CD8-positive, alpha-beta memory T cell (primary cell): ENCODE results near the gene ARHGAP4. TPM values are rescaled to one million over a fixed set of nuclear protein-coding genes. Genes with fewer than 3 reads are reported as not detected.
A peak's percentile ranks its signal among the peaks of the same experiment; 100 is the strongest.

Experiments used
- CTCF ChIA-PET: fragments of 350-600 bp; sonication (Branson Sonifier 250); formaldehyde crosslinking; loops from one replicate; lab custom pipeline; 2021; ENCODE audit warnings: antibody characterized with exemption; lab: Charles Lee
- POLR2A ChIA-PET: fragments of 350-600 bp; sonication (Branson Sonifier 250); formaldehyde crosslinking; loops from one replicate; lab custom pipeline; 2021; ENCODE audit warnings: antibody characterized with exemption; lab: Charles Lee
- DNase-seq, 5 donors: peaks; one replicate each; pipeline versions ENCODE4 v3.0.0 to v3.0.0-alpha.2; 2020 to 2022; ENCODE audit warnings: mixed read lengths in 1 of 5
- H3K27ac ChIP-seq: one replicate; pipeline ENCODE4 v1.7.0; 2013; ENCODE audit warnings: low read depth, mild to moderate bottlenecking, low read length, moderate library complexity
- H3K27me3 ChIP-seq: 2 replicates; pipeline ENCODE4 v1.7.0; 2013; ENCODE audit warnings: low read length, mild to moderate bottlenecking; ENCODE audit not compliant: insufficient read depth, poor library complexity, severe bottlenecking
- H3K36me3 ChIP-seq: 2 replicates; pipeline ENCODE4 v1.7.0; 2013; ENCODE audit warnings: mild to moderate bottlenecking, low read length, moderate library complexity; ENCODE audit not compliant: insufficient read depth
- H3K4me1 ChIP-seq: 2 replicates; pipeline ENCODE4 v1.7.0; 2013; ENCODE audit warnings: mild to moderate bottlenecking, low read length, moderate library complexity; ENCODE audit not compliant: insufficient read depth
- H3K4me3 ChIP-seq: 2 replicates; pipeline ENCODE4 v1.7.0; 2013; ENCODE audit warnings: mild to moderate bottlenecking, low read length
- H3K9me3 ChIP-seq: 2 replicates; pipeline ENCODE4 v1.7.0; 2013; ENCODE audit warnings: mild to moderate bottlenecking, low read length
- H3K27ac Mint-ChIP-seq, 8 donors: one replicate each; pipeline ENCODE4 v1.8.0; 2020 to 2021; ENCODE audit warnings: mixed read lengths in 8 of 8, mild to moderate bottlenecking in 6 of 8, inconsistent platforms in 3 of 8, moderate library complexity in 3 of 8
- H3K27me3 Mint-ChIP-seq, 2 donors: one replicate each; pipeline ENCODE4 v1.8.0; 2020 to 2021; ENCODE audit warnings: mixed read lengths in 2 of 2, mild to moderate bottlenecking in 1 of 2, moderate library complexity in 1 of 2
- H3K36me3 Mint-ChIP-seq, 3 donors: one replicate each; pipeline ENCODE4 v1.8.0; 2020 to 2021; ENCODE audit warnings: mixed read lengths in 3 of 3, inconsistent platforms in 1 of 3, mild to moderate bottlenecking in 1 of 3
- H3K4me1 Mint-ChIP-seq, 3 donors: one replicate each; pipeline ENCODE4 v1.8.0; 2020 to 2021; ENCODE audit warnings: mixed read lengths in 3 of 3, inconsistent platforms in 1 of 3, mild to moderate bottlenecking in 1 of 3
- H3K4me3 Mint-ChIP-seq, 7 donors: one replicate each; pipeline ENCODE4 v1.8.0; 2020 to 2021; ENCODE audit warnings: mixed read lengths in 7 of 7, mild to moderate bottlenecking in 6 of 7, moderate library complexity in 4 of 7, inconsistent platforms in 2 of 7
- H3K9me3 Mint-ChIP-seq, 5 donors: one replicate each; pipeline ENCODE4 v1.8.0; 2020 to 2022; ENCODE audit warnings: mixed read lengths in 5 of 5, mild to moderate bottlenecking in 3 of 5, moderate library complexity in 2 of 5, inconsistent platforms in 1 of 5
- polyA plus RNA-seq: library from polyadenylated mRNA; unstranded; fragments of 300-500 nt; fragmentation: Illumina TruSeq; gene quantifications from one replicate; pipeline ENCODE4 v1.2.3, GENCODE V29; 2021
- total RNA-seq, 2 experiments: library from RNA; stranded (reverse); gene quantifications; one replicate each; pipeline ENCODE4 v1.2.3, GENCODE V29; 2021

ARHGAP4 gene
- total and polyA plus RNA-seq, 3 experiments from 2014 or later: 116 to 133 (median 124) TPM

GRCh38 chrX:153948847-153949805 is 23.1 kb upstream of the ARHGAP4 start:
- Mint-ChIP-seq H3K4me3 (no peak overlapping the region), H3K36me3 (peaks cover 0 to 36% (median 8%) of the 10 kb centered on the region in 3 donors), H3K27ac (peak overlapping the region in 5 of 8 donors; percentile 15 to 69 (median 38)), H3K27me3 (peaks cover 0 to 2% of the 10 kb centered on the region in 2 donors), H3K9me3 (no peaks in the 10 kb centered on the region), H3K4me1 (peaks cover 9 to 20% (median 16%) of the 10 kb centered on the region in 3 donors)
- POLR2A ChIA-PET: interaction anchor here (1.0 to 1.7 kb wide), 5 partner anchors 15 to 223 kb away, joined by 3 to 4 read pairs (median 4); partner anchors contain the start of gene ARHGAP4
- H3K36me3 ChIP-seq: peaks cover 17% of the 10 kb centered on the region
- no peaks in the 10 kb centered on the region for H3K9me3 ChIP-seq
- CTCF ChIA-PET: interaction anchor here (0.9 to 10.4 kb wide), 7 partner anchors 9 to 195 kb away, joined by 3 to 230 read pairs (median 7); partner anchors contain the start of genes ARHGAP4, HCFC1, IDH3G and SSR4
- peaks cover 10% of the 10 kb centered on the region for H3K4me1 ChIP-seq
- no peaks in the 10 kb centered on the region for H3K27me3 ChIP-seq
- H3K27ac ChIP-seq: no peak overlapping the region
- no peak overlapping the region for H3K4me3 ChIP-seq
- DNase-seq: no peak

- POLR2A ChIA-PET: interaction anchor here (0.7 to 2.2 kb wide), 3 partner anchors 19 to 23 kb away, joined by 3 to 17 read pairs (median 3); partner anchors contain the start of gene ARHGAP4
- Histone ChIP-seq H3K4me3 (no peak overlapping the region), H3K9me3 (no peaks in the 10 kb centered on the region), H3K27me3 (no peaks in the 10 kb centered on the region), H3K27ac (no peak overlapping the region), H3K36me3 (peaks cover 17% of the 10 kb centered on the region), H3K4me1 (peaks cover 15% of the 10 kb centered on the region)
- Mint-ChIP-seq H3K27ac (peak overlapping the region in 4 of 8 donors; percentile 15 to 91 (median 39)), H3K9me3 (no peaks in the 10 kb centered on the region), H3K4me3 (peak overlapping the region in 1 of 7 donors; percentile 20), H3K36me3 (peaks cover 0 to 29% (median 8%) of the 10 kb centered on the region in 3 donors), H3K27me3 (peaks cover 0 to 2% of the 10 kb centered on the region in 2 donors), H3K4me1 (peaks cover 9 to 15% (median 13%) of the 10 kb centered on the region in 3 donors)
- CTCF ChIA-PET: interaction anchor here (0.9 to 10.4 kb wide), 9 partner anchors 8 to 204 kb away, joined by 3 to 230 read pairs (median 7); partner anchors contain the start of genes ARHGAP4, HCFC1, IDH3G and SSR4
- no peak for DNase-seq
These were observed 22.0 kb upstream of the ARHGAP4 start for GRCh38 chrX:153948002-153948466.

- ChIA-PET CTCF (interaction anchor here (0.7 to 10.4 kb wide), 19 partner anchors 11 to 220 kb away, joined by 3 to 230 read pairs (median 4); partner anchors contain the start of genes ARHGAP4, HCFC1, IDH3G and NAA10), POLR2A (interaction anchor here (0.6 to 2.2 kb wide), 5 partner anchors 12 to 200 kb away, joined by 3 to 17 read pairs (median 4); partner anchors contain the start of genes ARHGAP4 and NAA10)
- Mint-ChIP-seq H3K9me3 (no peaks in the 10 kb centered on the region), H3K27me3 (peaks cover 0 to 2% of the 10 kb centered on the region in 2 donors), H3K4me1 (peaks cover 9 to 15% (median 13%) of the 10 kb centered on the region in 3 donors), H3K27ac (peak overlapping the region in 7 of 8 donors; percentile 59 to 93 (median 78)), H3K36me3 (peaks cover 0 to 24% (median 8%) of the 10 kb centered on the region in 3 donors), H3K4me3 (peak overlapping the region in 4 of 7 donors; percentile 0 to 17 (median 10))
- DNase-seq: peak; percentile 64 to 85 (median 75)
- Histone ChIP-seq H3K36me3 (peaks cover 10% of the 10 kb centered on the region), H3K9me3 (no peaks in the 10 kb centered on the region), H3K4me1 (peaks cover 13% of the 10 kb centered on the region), H3K27ac (no peak overlapping the region), H3K4me3 (no peak overlapping the region), H3K27me3 (no peaks in the 10 kb centered on the region)
These were observed 21.1 kb upstream of the ARHGAP4 start for GRCh38 chrX:153947009-153947769.

- Mint-ChIP-seq H3K27me3 (peaks cover 0 to 2% of the 10 kb centered on the region in 2 donors), H3K36me3 (peaks cover 0 to 21% (median 6%) of the 10 kb centered on the region in 3 donors), H3K4me3 (no peak overlapping the region), H3K27ac (peak overlapping the region in 1 of 8 donors; percentile 33), H3K9me3 (no peaks in the 10 kb centered on the region), H3K4me1 (peaks cover 10 to 15% (median 14%) of the 10 kb centered on the region in 3 donors)
- CTCF ChIA-PET: interaction anchor here (0.7 to 10.4 kb wide), 16 partner anchors 12 to 219 kb away, joined by 3 to 230 read pairs (median 4); partner anchors contain the start of genes ARHGAP4, HCFC1 and NAA10
- Histone ChIP-seq H3K36me3 (peaks cover 5% of the 10 kb centered on the region), H3K4me1 (peaks cover 13% of the 10 kb centered on the region), H3K27me3 (no peaks in the 10 kb centered on the region), H3K9me3 (no peaks in the 10 kb centered on the region), H3K4me3 (no peak overlapping the region), H3K27ac (no peak overlapping the region)
- DNase-seq: no peak
- POLR2A ChIA-PET: interaction anchor here (0.6 to 2.2 kb wide), 4 partner anchors 20 to 199 kb away, joined by 3 to 17 read pairs (median 4); partner anchors contain the start of gene ARHGAP4
These were observed 20.2 kb upstream of the ARHGAP4 start for GRCh38 chrX:153945956-153946943.

- Mint-ChIP-seq H3K9me3 (no peaks in the 10 kb centered on the region), H3K4me1 (peaks cover 12 to 16% (median 15%) of the 10 kb centered on the region in 3 donors), H3K27ac (no peak overlapping the region), H3K27me3 (peaks cover 0 to 2% of the 10 kb centered on the region in 2 donors), H3K36me3 (peaks cover 0 to 8% (median 1%) of the 10 kb centered on the region in 3 donors), H3K4me3 (peak overlapping the region in 2 of 7 donors; percentile 45 to 81)
- Histone ChIP-seq H3K4me1 (peaks cover 13% of the 10 kb centered on the region), H3K27ac (no peak overlapping the region), H3K27me3 (no peaks in the 10 kb centered on the region), H3K4me3 (no peak overlapping the region), H3K9me3 (no peaks in the 10 kb centered on the region), H3K36me3 (no peaks in the 10 kb centered on the region)
- ChIA-PET CTCF (interaction anchor here (6.9 to 10.4 kb wide), 2 partner anchors 19 to 23 kb away, joined by 54 to 230 read pairs; partner anchors contain the start of genes ARHGAP4 and HCFC1), POLR2A (interaction anchor here (1.1 to 1.2 kb wide), 2 partner anchors 20 to 1003 kb away, joined by 5 read pairs; no protein-coding TSS in a partner anchor)
- no peak for DNase-seq
These were observed 18.7 kb upstream of the ARHGAP4 start for GRCh38 chrX:153944800-153945150.

- peak within 1 kb of the TSS; percentile 51 for H3K27ac ChIP-seq
- no peaks in the 10 kb centered on the region for H3K9me3 ChIP-seq
- no peaks in the 10 kb centered on the region for H3K9me3 Mint-ChIP-seq
- peak within 1 kb of the TSS; percentile 45 for H3K4me3 ChIP-seq
- POLR2A ChIA-PET: interaction anchor here (1.1 to 1.2 kb wide), 2 partner anchors 20 to 1003 kb away, joined by 5 read pairs; no protein-coding TSS in a partner anchor
- no peaks in the 10 kb centered on the region for H3K36me3 ChIP-seq
- CTCF ChIA-PET: interaction anchor here (10.4 kb wide), 1 partner anchor 19 kb away, joined by 230 read pairs; the partner anchor contains the start of gene ARHGAP4
- peaks cover 0 to 5% (median 1%) of the 10 kb centered on the region in 3 donors for H3K36me3 Mint-ChIP-seq
- peak in 3 of 5 donors; percentile 19 to 55 (median 21) for DNase-seq
- peak within 1 kb of the TSS; percentile 64 to 81 (median 67) for H3K4me3 Mint-ChIP-seq
- H3K4me1 Mint-ChIP-seq: peaks cover 12 to 15% (median 13%) of the 10 kb centered on the region in 3 donors
- H3K4me1 ChIP-seq: peaks cover 13% of the 10 kb centered on the region
- no peaks in the 10 kb centered on the region for H3K27me3 ChIP-seq
- H3K27ac Mint-ChIP-seq: peak within 1 kb of the TSS in 5 of 8 donors; percentile 34 to 83 (median 54)
- peaks cover 0 to 2% of the 10 kb centered on the region in 2 donors for H3K27me3 Mint-ChIP-seq
These were observed 18.2 kb upstream of the ARHGAP4 start, which contains the start of gene RENBP for GRCh38 chrX:153944140-153944799. Gene RENBP, minus strand, starts transcription at chrX:153944643. Its CDS starts 33 bp downstream, at chrX:153944610.
